ENCODE measurements around the gene CCDC117. TPM values are rescaled to one million over a fixed set of nuclear protein-coding genes. Genes with fewer than 3 reads are reported as not detected.
"Not testable (repeated sequence)": the region's sequence is repeated elsewhere in the genome, so short reads cannot be mapped to it uniquely, and the experiment has no call there.

The CCDC117 gene
- total RNA-seq, 2 experiments from 2014 or later: 36.1 to 36.8 TPM

- POLR2A ChIA-PET: no interaction called here
- CTCF ChIA-PET: interaction anchor here (1.0 to 2.4 kb wide), 7 partner anchors 10 to 222 kb away, joined by 3 to 23 read pairs (median 3); no protein-coding TSS in a partner anchor
- intact Hi-C loops (cut with DNase I, micrococcal nuclease): no loop called here
- H3K4me3 Mint-ChIP-seq: no peak overlapping the region
- ATAC-seq (no peak), DNase-seq (peak; percentile 16)
- no peaks in the 10 kb centered on the region for H3K27me3 Mint-ChIP-seq
- H3K27ac Mint-ChIP-seq: peak overlapping the region; percentile 29
- peaks cover 42% of the 10 kb centered on the region for H3K4me1 Mint-ChIP-seq
- H3K9me3 Mint-ChIP-seq (ENCODE audit: low read depth): no peaks in the 10 kb centered on the region
- H3K36me3 Mint-ChIP-seq (ENCODE audit: low read depth): peaks cover 20% of the 10 kb centered on the region
These were observed 45.7 kb downstream of the CCDC117 start for GRCh38 chr22:28817919-28818859.

GRCh38 chr22:28819253-28820096, 47.0 kb downstream of the CCDC117 start:
- H3K4me3 Mint-ChIP-seq: no peak overlapping the region
- ATAC-seq (no peak), DNase-seq (no peak)
- peaks cover 13% of the 10 kb centered on the region for H3K36me3 Mint-ChIP-seq (ENCODE audit: low read depth)
- H3K4me1 Mint-ChIP-seq: peaks cover 43% of the 10 kb centered on the region
- no peaks in the 10 kb centered on the region for H3K27me3 Mint-ChIP-seq
- intact Hi-C loops (cut with DNase I, micrococcal nuclease): no loop called here
- POLR2A ChIA-PET: interaction anchor here (1.0 kb wide), 1 partner anchor 19 kb away, joined by 6 read pairs; the partner anchor contains the start of gene XBP1
- H3K9me3 Mint-ChIP-seq (ENCODE audit: low read depth): no peaks in the 10 kb centered on the region
- no peak overlapping the region for H3K27ac Mint-ChIP-seq
- CTCF ChIA-PET: interaction anchor here (0.9 to 2.4 kb wide), 8 partner anchors 9 to 221 kb away, joined by 3 to 23 read pairs (median 3); no protein-coding TSS in a partner anchor

DNA sequence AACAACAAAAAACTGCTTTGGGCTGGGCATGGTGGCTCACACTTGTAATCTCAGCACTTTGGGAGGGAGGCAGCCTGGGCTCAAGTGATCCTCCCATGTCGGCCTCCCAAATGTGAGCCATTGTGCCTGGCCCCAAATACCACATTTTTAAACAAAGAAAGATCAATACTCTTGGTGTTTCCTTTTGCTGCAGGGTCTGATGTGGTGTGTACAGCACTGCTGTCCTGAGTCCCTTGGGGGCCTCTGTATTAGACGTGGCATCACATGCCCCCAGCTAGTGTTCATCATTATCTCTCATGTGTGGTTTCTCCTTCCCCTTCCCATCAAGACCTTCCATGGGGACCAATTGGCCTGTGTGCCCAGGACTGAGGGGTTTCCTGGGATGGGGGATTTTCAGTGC, 48.4 kb downstream of the CCDC117 start:
- H3K4me1 Mint-ChIP-seq: peaks cover 37% of the 10 kb centered on the region
- peaks cover 4% of the 10 kb centered on the region for H3K36me3 Mint-ChIP-seq (ENCODE audit: low read depth)
- H3K27me3 Mint-ChIP-seq: no peaks in the 10 kb centered on the region
- DNase-seq: no peak
- CTCF ChIA-PET: interaction anchor here (0.5 to 1.5 kb wide), 3 partner anchors 10 to 236 kb away, joined by 3 to 5 read pairs (median 3); no protein-coding TSS in a partner anchor
- intact Hi-C loops (cut with DNase I, micrococcal nuclease): no loop called here
- POLR2A ChIA-PET: no interaction called here
- no peaks in the 10 kb centered on the region for H3K9me3 Mint-ChIP-seq (ENCODE audit: low read depth)
- ATAC-seq: no peak
- no peak overlapping the region for H3K27ac Mint-ChIP-seq
- no peak overlapping the region for H3K4me3 Mint-ChIP-seq

- peaks cover 37% of the 10 kb centered on the region for H3K4me1 Mint-ChIP-seq
- H3K4me3 Mint-ChIP-seq: no peak overlapping the region
- ATAC-seq (no peak), DNase-seq (no peak)
- no peaks in the 10 kb centered on the region for H3K9me3 Mint-ChIP-seq (ENCODE audit: low read depth)
- no peaks in the 10 kb centered on the region for H3K27me3 Mint-ChIP-seq
- intact Hi-C loops (cut with DNase I, micrococcal nuclease): no loop called here
- POLR2A ChIA-PET: no interaction called here
- CTCF ChIA-PET: interaction anchor here (0.5 to 1.5 kb wide), 2 partner anchors 10 to 32 kb away, joined by 3 read pairs; no protein-coding TSS in a partner anchor
- H3K27ac Mint-ChIP-seq: no peak overlapping the region
- H3K36me3 Mint-ChIP-seq (ENCODE audit: low read depth): peaks cover 4% of the 10 kb centered on the region
These were observed 49.0 kb downstream of the CCDC117 start for GRCh38 chr22:28821452-28821851.

- ATAC-seq (peak; percentile 42), DNase-seq (peak; percentile 18)
- Mint-ChIP-seq H3K9me3 (ENCODE audit: low read depth) (no peaks in the 10 kb centered on the region), H3K36me3 (ENCODE audit: low read depth) (peaks cover 6% of the 10 kb centered on the region), H3K4me1 (peaks cover 32% of the 10 kb centered on the region), H3K4me3 (no peak overlapping the region), H3K27ac (peak overlapping the region; percentile 38), H3K27me3 (no peaks in the 10 kb centered on the region)
- intact Hi-C loops (cut with DNase I, micrococcal nuclease): no loop called here
- ChIA-PET POLR2A (interaction anchor here (0.8 kb wide), 1 partner anchor 432 kb away, joined by 4 read pairs; no protein-coding TSS in a partner anchor), CTCF (interaction anchor here (0.8 to 1.0 kb wide), 2 partner anchors 13 to 244 kb away, joined by 3 read pairs; no protein-coding TSS in a partner anchor)
These were observed 50.5 kb downstream of the CCDC117 start for GRCh38 chr22:28822930-28823551.

DNA sequence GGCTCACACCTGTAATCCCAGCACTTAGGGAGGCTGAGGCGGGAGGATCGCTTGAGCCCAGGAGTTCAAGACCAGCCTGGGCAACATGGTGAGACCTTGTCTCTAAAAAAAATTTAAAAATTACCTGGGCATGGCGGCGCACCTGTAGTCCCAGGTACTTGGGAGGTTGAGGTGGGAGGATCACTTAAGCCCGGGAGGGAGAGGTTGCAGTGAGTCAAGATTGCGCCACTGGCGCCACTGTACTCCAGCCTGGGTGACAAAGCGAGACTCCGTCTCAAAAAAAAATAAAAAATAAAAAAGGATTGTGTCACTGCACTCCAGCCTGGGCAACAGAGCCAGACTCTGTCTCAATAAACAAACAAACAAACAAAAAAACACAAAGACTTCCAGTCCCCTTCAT, 52.0 kb downstream of the CCDC117 start:
- H3K27me3 Mint-ChIP-seq; intact Hi-C loops (cut with DNase I, micrococcal nuclease); H3K9me3 Mint-ChIP-seq (ENCODE audit: low read depth); H3K36me3 Mint-ChIP-seq (ENCODE audit: low read depth); H3K27ac Mint-ChIP-seq; POLR2A ChIA-PET; ATAC-seq; DNase-seq; H3K4me3 Mint-ChIP-seq: not testable (repeated sequence)
- H3K4me1 Mint-ChIP-seq: peaks cover 26% of the 10 kb centered on the region
- CTCF ChIA-PET: interaction anchor here (0.7 kb wide), 1 partner anchor 12 kb away, joined by 4 read pairs; no protein-coding TSS in a partner anchor

DNA sequence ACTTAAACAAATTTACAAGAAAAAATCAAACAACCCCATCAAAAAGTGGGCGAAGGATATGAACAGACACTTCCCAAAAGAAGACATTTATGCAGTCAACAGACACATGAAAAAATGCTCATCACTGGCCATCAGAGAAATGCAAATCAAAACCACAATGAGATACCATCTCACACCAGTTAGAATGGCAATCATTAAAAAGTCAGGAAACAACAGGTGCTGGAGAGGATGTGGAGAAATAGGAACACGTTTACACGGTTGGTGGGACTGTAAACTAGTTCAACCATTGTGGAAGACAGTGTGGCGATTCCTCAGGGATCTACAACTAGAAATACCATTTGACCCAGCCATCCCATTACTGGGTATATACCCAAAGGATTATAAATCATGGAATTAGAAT, 53.9 kb downstream of the CCDC117 start:
- H3K27ac Mint-ChIP-seq; H3K36me3 Mint-ChIP-seq (ENCODE audit: low read depth); H3K27me3 Mint-ChIP-seq; H3K9me3 Mint-ChIP-seq (ENCODE audit: low read depth); intact Hi-C loops (cut with DNase I, micrococcal nuclease); ATAC-seq; POLR2A ChIA-PET; H3K4me3 Mint-ChIP-seq; DNase-seq: not testable (repeated sequence)
- CTCF ChIA-PET: interaction anchor here (4.7 to 5.1 kb wide), 2 partner anchors 215 to 226 kb away, joined by 23 to 60 read pairs; no protein-coding TSS in a partner anchor
- H3K4me1 Mint-ChIP-seq: peaks cover 26% of the 10 kb centered on the region

DNA sequence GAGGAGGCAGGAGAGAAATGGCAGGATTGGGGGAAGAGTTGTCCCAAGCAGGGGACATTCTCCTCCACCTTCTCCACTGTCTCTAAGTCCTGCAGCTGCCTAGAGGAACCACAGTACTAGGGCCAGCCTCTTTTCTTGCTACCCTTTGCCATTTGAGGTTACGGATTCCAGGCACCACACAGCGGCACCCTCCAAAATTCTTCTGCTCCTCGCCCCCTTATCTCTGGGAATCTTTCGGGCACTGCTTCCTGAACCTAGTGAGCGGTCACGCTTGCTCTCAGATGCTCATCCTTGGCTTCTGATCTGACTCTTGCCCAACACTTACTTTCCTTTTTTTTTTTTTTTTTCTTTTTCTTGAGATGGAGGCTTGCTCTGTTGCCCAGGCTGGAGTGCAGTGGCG, 54.4 kb downstream of the CCDC117 start:
- no peak for ATAC-seq
- peaks cover 22% of the 10 kb centered on the region for H3K4me1 Mint-ChIP-seq
- H3K36me3 Mint-ChIP-seq (ENCODE audit: low read depth): peaks cover 6% of the 10 kb centered on the region
- ChIA-PET POLR2A (no interaction called here), CTCF (interaction anchor here (1.4 to 5.1 kb wide), 6 partner anchors 10 to 227 kb away, joined by 4 to 60 read pairs (median 26); no protein-coding TSS in a partner anchor)
- intact Hi-C loops (cut with DNase I, micrococcal nuclease): no loop called here
- H3K27ac Mint-ChIP-seq: no peak overlapping the region
- H3K9me3 Mint-ChIP-seq (ENCODE audit: low read depth): no peaks in the 10 kb centered on the region
- no peak for DNase-seq
- H3K4me3 Mint-ChIP-seq: no peak overlapping the region
- peaks cover 2% of the 10 kb centered on the region for H3K27me3 Mint-ChIP-seq

GRCh38 chr22:28829358-28830181, 57.1 kb downstream of the CCDC117 start:
- ChIA-PET POLR2A (interaction anchor here (0.6 kb wide), 2 partner anchors 376 to 427 kb away, joined by 3 read pairs; partner anchors contain the start of gene EMID1), CTCF (interaction anchor here (0.6 to 5.1 kb wide), 33 partner anchors 10 to 778 kb away, joined by 3 to 60 read pairs (median 4); partner anchors contain the start of genes CHEK2, HSCB and XBP1)
- ATAC-seq: peak; percentile 74

GRCh38 chr22:28830441-28830840, 57.9 kb downstream of the CCDC117 start:
- Mint-ChIP-seq H3K4me3 (no peak overlapping the region), H3K27me3 (peaks cover 2% of the 10 kb centered on the region), H3K4me1 (peaks cover 5% of the 10 kb centered on the region), H3K36me3 (ENCODE audit: low read depth) (peaks cover 2% of the 10 kb centered on the region), H3K27ac (no peak overlapping the region), H3K9me3 (ENCODE audit: low read depth) (no peaks in the 10 kb centered on the region)
- ATAC-seq (no peak), DNase-seq (no peak)
- ChIA-PET POLR2A (no interaction called here), CTCF (interaction anchor here (0.6 to 5.1 kb wide), 17 partner anchors 11 to 945 kb away, joined by 3 to 60 read pairs (median 4); no protein-coding TSS in a partner anchor)
- intact Hi-C loops (cut with DNase I, micrococcal nuclease): no loop called here

More at GRCh38 chr22:28829358-28830181, 57.1 kb downstream of the CCDC117 start:
- Mint-ChIP-seq H3K27ac (no peak overlapping the region), H3K4me1 (peaks cover 5% of the 10 kb centered on the region), H3K36me3 (ENCODE audit: low read depth) (peaks cover 2% of the 10 kb centered on the region), H3K4me3 (no peak overlapping the region), H3K9me3 (ENCODE audit: low read depth) (no peaks in the 10 kb centered on the region), H3K27me3 (peaks cover 2% of the 10 kb centered on the region)
- peak; percentile 84 for DNase-seq
- intact Hi-C loops (cut with DNase I, micrococcal nuclease): loop anchor here (1.0 to 2.0 kb wide), 6 partner anchors 39 to 809 kb away; partner anchors contain the start of gene HSCB (in 1 of the 2)

Measured in activated CD4-positive, alpha-beta T cell treated with anti-CD3 and anti-CD28 coated beads for 36 hours (primary cell).